Lung (tissue), 12 donors: ENCODE measurements around the gene DENND1A. TPM values are rescaled to one million over a fixed set of nuclear protein-coding genes. Genes with fewer than 3 reads are reported as not detected.

Source experiments
- ATAC-seq: fragments of 200-7000 bp; cut with Tn5 transposase; one replicate; pipeline ENCODE4 v1.9.1; 2020; ENCODE audit warnings: moderate number of reproducible peaks; ENCODE audit not compliant: insufficient read depth, low FRiP score
- DNase-seq, 3 donors: peaks; one replicate each; pipeline ENCODE4 v3.0.0-alpha.2; 2013 to 2017
- H3K27ac ChIP-seq, 2 donors: one replicate each; pipeline ENCODE4 v1.5.1; 2013; ENCODE audit warnings: mild to moderate bottlenecking in 2 of 2, moderate library complexity in 2 of 2, control low read depth in 1 of 2, inconsistent platforms in 1 of 2, low read depth in 1 of 2, low read length in 1 of 2
- H3K27me3 ChIP-seq, 3 donors: one replicate each; pipeline ENCODE4 v1.5.1; 2013; ENCODE audit warnings: low read length in 2 of 3; ENCODE audit not compliant: control insufficient read depth in 3 of 3, insufficient read depth in 3 of 3
- H3K36me3 ChIP-seq, 4 donors: one replicate each; pipeline ENCODE4 v1.5.1; 2013; ENCODE audit warnings: low read length in 4 of 4, mild to moderate bottlenecking in 1 of 4, moderate library complexity in 1 of 4; ENCODE audit not compliant: control insufficient read depth in 4 of 4, insufficient read depth in 4 of 4
- H3K4me1 ChIP-seq, 5 donors: one replicate each; pipeline ENCODE4 v1.5.1; 2013; ENCODE audit warnings: low read length in 5 of 5, mild to moderate bottlenecking in 2 of 5, moderate library complexity in 1 of 5; ENCODE audit not compliant: control insufficient read depth in 5 of 5, insufficient read depth in 5 of 5
- H3K4me3 ChIP-seq: one replicate; pipeline ENCODE4 v1.5.1; 2013; ENCODE audit warnings: mild to moderate bottlenecking, control low read depth, moderate library complexity
- H3K9ac ChIP-seq, 2 donors: one replicate each; pipeline ENCODE4 v1.5.1; 2013; ENCODE audit warnings: low read length in 2 of 2, control low read depth in 1 of 2; ENCODE audit not compliant: insufficient read depth in 1 of 2
- H3K9me3 ChIP-seq, 4 donors: one replicate each; pipeline ENCODE4 v1.5.1; 2013; ENCODE audit warnings: low read length in 3 of 4, mild to moderate bottlenecking in 1 of 4, moderate library complexity in 1 of 4; ENCODE audit not compliant: control insufficient read depth in 4 of 4, insufficient read depth in 3 of 4
- CTCF ChIP-seq: IDR thresholded peaks from 2 replicates; pipeline ENCODE4 v1.5.1; 2012; ENCODE audit warnings: mild to moderate bottlenecking; ENCODE audit errors: control extremely low read depth, extremely low read depth
- WGBS, 2 donors: extraction: QIAGEN DNeasy Blood & Tissue Kit; methylation state at CpG; one replicate each; pipeline ENCODE4 v1.1.7; 2013; 5-methylcytosine and 5-hydroxymethylcytosine counted together
- polyA plus RNA-seq, 2 donors: library from polyadenylated mRNA; stranded (reverse); fragments of 200-250 nt; gene quantifications; one replicate each; pipeline ENCODE4 v1.2.1, GENCODE V29; 2013
- total RNA-seq, 2 donors: library from RNA; depleted of rRNA in 1 of 2; stranded (reverse); fragments of >200 nt in 1 of 2; gene quantifications; one replicate each; pipeline ENCODE4 v1.2.1, GENCODE V29; 2014 to 2021
- donor health status: control.
- donor health status: control.
- donor health status: Bipolar disorder and iron deficiency.
- donor health status: healthy.
- donor health status: DM: yes; HTN: yes; CAD: no.

DENND1A gene
- total and polyA plus RNA-seq, 4 donors = 5.7 to 29.8 (median 14.5) TPM

GRCh38 chr9:123741214-123741613 lies 188.7 kb downstream of the DENND1A start:
- no peak overlapping the region for H3K27ac ChIP-seq
- no peak overlapping the region for H3K4me3 ChIP-seq
- no peak for TF ChIP-seq CTCF
- ATAC-seq (no peak), DNase-seq (no peak)
- H3K27me3 ChIP-seq = no peaks in the 10 kb centered on the region
- 31 to 43% methylated on average over 3 of the region's 3 CpGs for WGBS, 2 donors
- no peaks in the 10 kb centered on the region for H3K9me3 ChIP-seq
- no peaks in the 10 kb centered on the region for H3K36me3 ChIP-seq
- H3K4me1 ChIP-seq = peaks cover 2 to 28% (median 18%) of the 10 kb centered on the region in 5 donors
- no peak overlapping the region for H3K9ac ChIP-seq

GRCh38 chr9:123739902-123740301 lies 190.0 kb downstream of the DENND1A start:
- TF ChIP-seq CTCF = no peak
- Histone ChIP-seq H3K9ac (no peak overlapping the region), H3K27me3 (no peaks in the 10 kb centered on the region), H3K27ac (no peak overlapping the region), H3K4me3 (no peak overlapping the region), H3K36me3 (no peaks in the 10 kb centered on the region), H3K4me1 (peaks cover 2 to 24% (median 15%) of the 10 kb centered on the region in 5 donors), H3K9me3 (no peaks in the 10 kb centered on the region)
- DNase-seq (no peak), ATAC-seq (no peak)
- WGBS, 2 donors = 75 to 83% methylated on average over 2 of the region's 2 CpGs

GRCh38 chr9:123739387-123739786 lies 190.5 kb downstream of the DENND1A start:
- ATAC-seq = no peak
- no peaks in the 10 kb centered on the region for H3K27me3 ChIP-seq
- H3K4me1 ChIP-seq = peaks cover 2 to 24% (median 15%) of the 10 kb centered on the region in 5 donors
- H3K9me3 ChIP-seq = no peaks in the 10 kb centered on the region
- WGBS, 2 donors = 93 to 95% methylated on average over 1 of the region's 1 CpG
- DNase-seq = no peak
- H3K4me3 ChIP-seq = no peak overlapping the region
- no peaks in the 10 kb centered on the region for H3K36me3 ChIP-seq
- no peak for TF ChIP-seq CTCF
- no peak overlapping the region for H3K9ac ChIP-seq
- no peak overlapping the region for H3K27ac ChIP-seq

- 73 to 94% methylated on average over 2 of the region's 2 CpGs for WGBS, 2 donors
- ATAC-seq (no peak), DNase-seq (no peak)
- Histone ChIP-seq H3K27me3 (no peaks in the 10 kb centered on the region), H3K9me3 (no peaks in the 10 kb centered on the region), H3K4me3 (no peak overlapping the region), H3K36me3 (no peaks in the 10 kb centered on the region), H3K4me1 (peaks cover 2 to 24% (median 15%) of the 10 kb centered on the region in 5 donors), H3K27ac (no peak overlapping the region), H3K9ac (no peak overlapping the region)
- TF ChIP-seq CTCF = no peak
Measured at GRCh38 chr9:123738648-123739047, 191.3 kb downstream of the DENND1A start.
